ENCODE data around the gene FRMD4A. TPM values are rescaled to one million over a fixed set of nuclear protein-coding genes. Genes with fewer than 3 reads are reported as not detected.

The FRMD4A gene
- total RNA-seq, 4 donors from 2014 or later = 5.6 to 34.1 (median 19.4) TPM

- Histone ChIP-seq H3K36me3 (no peaks in the 10 kb centered on the region), H3K9me3 (no peaks in the 10 kb centered on the region), H3K4me3 (no peak overlapping the region), H3K27me3 (no peaks in the 10 kb centered on the region), H3K4me1 (no peaks in the 10 kb centered on the region), H3K27ac (no peak overlapping the region)
- DNase-seq = no peak
- TF ChIP-seq POLR2A (IDR thresholded peaks at IDR 0.05) (no peak), CTCF (IDR thresholded peaks at IDR 0.05) (no peak)
- intact Hi-C loops (cut with DNase I; ENCODE audit: low total_unique reads) = no loop called here
Observed at GRCh38 chr10:14003517-14004184, 327.1 kb downstream of the FRMD4A start.

GRCh38 chr10:14001298-14002040, 329.3 kb downstream of the FRMD4A start:
- intact Hi-C loops (cut with DNase I; ENCODE audit: low total_unique reads) = no loop called here
- no peaks in the 10 kb centered on the region for H3K27me3 ChIP-seq
- H3K4me1 ChIP-seq = no peaks in the 10 kb centered on the region
- TF ChIP-seq POLR2A (IDR thresholded peaks at IDR 0.05) = no peak
- no peak for TF ChIP-seq CTCF (IDR thresholded peaks at IDR 0.05)
- no peak for DNase-seq
- no peaks in the 10 kb centered on the region for H3K36me3 ChIP-seq
- no peaks in the 10 kb centered on the region for H3K9me3 ChIP-seq
- no peak overlapping the region for H3K4me3 ChIP-seq
- H3K27ac ChIP-seq = no peak overlapping the region

- no peaks in the 10 kb centered on the region for H3K9me3 ChIP-seq
- DNase-seq = no peak
- H3K4me1 ChIP-seq = no peaks in the 10 kb centered on the region
- no peak overlapping the region for H3K4me3 ChIP-seq
- no peak overlapping the region for H3K27ac ChIP-seq
- intact Hi-C loops (cut with DNase I; ENCODE audit: low total_unique reads) = no loop called here
- no peaks in the 10 kb centered on the region for H3K27me3 ChIP-seq
- H3K36me3 ChIP-seq = no peaks in the 10 kb centered on the region
- no peak for TF ChIP-seq POLR2A (IDR thresholded peaks at IDR 0.05)
- no peak for TF ChIP-seq CTCF (IDR thresholded peaks at IDR 0.05)
Observed at GRCh38 chr10:13998163-13998835, 332.4 kb downstream of the FRMD4A start.

- no peak for DNase-seq
- Histone ChIP-seq H3K27ac (no peak overlapping the region), H3K27me3 (no peaks in the 10 kb centered on the region), H3K9me3 (no peaks in the 10 kb centered on the region), H3K4me1 (no peaks in the 10 kb centered on the region), H3K36me3 (no peaks in the 10 kb centered on the region), H3K4me3 (no peak overlapping the region)
- intact Hi-C loops (cut with DNase I; ENCODE audit: low total_unique reads) = no loop called here
- TF ChIP-seq POLR2A (IDR thresholded peaks at IDR 0.05) (no peak), CTCF (IDR thresholded peaks at IDR 0.05) (no peak)
Observed at GRCh38 chr10:13997650-13998049, 333.1 kb downstream of the FRMD4A start.

- Histone ChIP-seq H3K9me3 (no peaks in the 10 kb centered on the region), H3K27ac (no peak overlapping the region), H3K27me3 (no peaks in the 10 kb centered on the region), H3K4me1 (no peaks in the 10 kb centered on the region), H3K36me3 (no peaks in the 10 kb centered on the region), H3K4me3 (no peak overlapping the region)
- DNase-seq = no peak
- intact Hi-C loops (cut with DNase I; ENCODE audit: low total_unique reads) = no loop called here
- TF ChIP-seq POLR2A (IDR thresholded peaks at IDR 0.05) (no peak), CTCF (IDR thresholded peaks at IDR 0.05) (no peak)
Observed at GRCh38 chr10:13994932-13995331, 335.8 kb downstream of the FRMD4A start.

Data from uterus (tissue), 4 donors.